DND-41 (cell line): Measurements from ENCODE around the gene RRAGD.
"Not testable (repeated sequence)": the region's sequence is repeated elsewhere in the genome, so short reads cannot be mapped to it uniquely, and the experiment has no call there.

Experiments
- ATAC-seq: fragments of 200-7000 bp; cut with Tn5 transposase; 3 replicates; pipeline ENCODE4 v1.9.1; 2021; ENCODE audit warnings: low read depth; ENCODE audit not compliant: insufficient read depth
- DNase-seq: peaks from one replicate; pipeline ENCODE4 v3.0.0-alpha.2; 2020
- H2AFZ ChIP-seq: 2 replicates; pipeline ENCODE4 v1.6.0; 2012; ENCODE audit warnings: low read depth, low read length
- H3K27ac ChIP-seq: 2 replicates; pipeline ENCODE4 v1.5.1; 2012; ENCODE audit warnings: low read length, inconsistent platforms
- H3K27me3 ChIP-seq: fragments of 200-600 bp; sonication (generic); 2 replicates; pipeline ENCODE4 v1.6.0; 2012; ENCODE audit warnings: low read length, mild to moderate bottlenecking, inconsistent platforms; ENCODE audit not compliant: insufficient read depth, poor library complexity
- H3K36me3 ChIP-seq: 2 replicates; pipeline ENCODE4 v1.5.1; 2012; ENCODE audit warnings: low read length, inconsistent platforms; ENCODE audit not compliant: insufficient read depth
- H3K4me1 ChIP-seq: 2 replicates; pipeline ENCODE4 v1.5.1; 2012; ENCODE audit warnings: mild to moderate bottlenecking, low read length; ENCODE audit not compliant: insufficient read depth
- H3K4me2 ChIP-seq: 2 replicates; pipeline ENCODE4 v1.6.0; 2012; ENCODE audit warnings: mild to moderate bottlenecking, moderate library complexity, low read length, inconsistent platforms; ENCODE audit not compliant: insufficient read depth
- H3K4me3 ChIP-seq, 2 experiments: fragments of 200-600 bp in 1 of 2; shearing (Covaris generic) in 1 of 2; 2 replicates each; pipeline ENCODE4 v1.5.1; 2012 to 2016; ENCODE audit warnings: inconsistent platforms in 2 of 2, low read length in 2 of 2, mild to moderate bottlenecking in 2 of 2, low read depth in 1 of 2, moderate library complexity in 1 of 2
- H3K79me2 ChIP-seq: 2 replicates; pipeline ENCODE4 v1.6.0; 2012; ENCODE audit warnings: low read length, inconsistent platforms; ENCODE audit not compliant: insufficient read depth
- H3K9ac ChIP-seq: 2 replicates; pipeline ENCODE4 v1.6.0; 2012; ENCODE audit warnings: low read depth, mild to moderate bottlenecking, inconsistent platforms, low read length, moderate library complexity
- H3K9me3 ChIP-seq: 2 replicates; pipeline ENCODE4 v1.5.1; 2012; ENCODE audit warnings: low read length, moderate library complexity, mild to moderate bottlenecking, inconsistent platforms; ENCODE audit not compliant: insufficient read depth, severe bottlenecking
- H4K20me1 ChIP-seq: 2 replicates; pipeline ENCODE4 v1.6.0; 2012; ENCODE audit warnings: low read length; ENCODE audit not compliant: insufficient read depth
- EZH2 ChIP-seq: IDR thresholded peaks from 3 replicates; pipeline ENCODE4 v1.6.1; 2012; ENCODE audit warnings: borderline replicate concordance, low read depth, mild to moderate bottlenecking, moderate library complexity, low read length, inconsistent platforms; ENCODE audit not compliant: severe bottlenecking
- TF ChIP-seq, protein P1 (sequence below): IDR thresholded peaks from 2 replicates; pipeline ENCODE4 v1.5.1; 2012; ENCODE audit warnings: borderline replicate concordance, low read length, moderate library complexity, mild to moderate bottlenecking; ENCODE audit not compliant: poor library complexity, severe bottlenecking; ENCODE audit errors: extremely low read depth

The RRAGD gene

GRCh38 chr6:89402776-89403175 is 9.3 kb downstream of the RRAGD start:
- TF ChIP-seq, protein P1, sequence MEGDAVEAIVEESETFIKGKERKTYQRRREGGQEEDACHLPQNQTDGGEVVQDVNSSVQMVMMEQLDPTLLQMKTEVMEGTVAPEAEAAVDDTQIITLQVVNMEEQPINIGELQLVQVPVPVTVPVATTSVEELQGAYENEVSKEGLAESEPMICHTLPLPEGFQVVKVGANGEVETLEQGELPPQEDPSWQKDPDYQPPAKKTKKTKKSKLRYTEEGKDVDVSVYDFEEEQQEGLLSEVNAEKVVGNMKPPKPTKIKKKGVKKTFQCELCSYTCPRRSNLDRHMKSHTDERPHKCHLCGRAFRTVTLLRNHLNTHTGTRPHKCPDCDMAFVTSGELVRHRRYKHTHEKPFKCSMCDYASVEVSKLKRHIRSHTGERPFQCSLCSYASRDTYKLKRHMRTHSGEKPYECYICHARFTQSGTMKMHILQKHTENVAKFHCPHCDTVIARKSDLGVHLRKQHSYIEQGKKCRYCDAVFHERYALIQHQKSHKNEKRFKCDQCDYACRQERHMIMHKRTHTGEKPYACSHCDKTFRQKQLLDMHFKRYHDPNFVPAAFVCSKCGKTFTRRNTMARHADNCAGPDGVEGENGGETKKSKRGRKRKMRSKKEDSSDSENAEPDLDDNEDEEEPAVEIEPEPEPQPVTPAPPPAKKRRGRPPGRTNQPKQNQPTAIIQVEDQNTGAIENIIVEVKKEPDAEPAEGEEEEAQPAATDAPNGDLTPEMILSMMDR, result no peak
- no peak for TF ChIP-seq EZH2
- no peak for DNase-seq
- H3K9ac ChIP-seq, result no peak overlapping the region
- H3K27ac ChIP-seq, result no peak overlapping the region
- peaks cover 97% of the 10 kb centered on the region for H3K79me2 ChIP-seq
- H4K20me1 ChIP-seq, result peaks cover 83% of the 10 kb centered on the region
- no peaks in the 10 kb centered on the region for H3K27me3 ChIP-seq
- peaks cover 7% of the 10 kb centered on the region for H3K4me1 ChIP-seq
- H3K4me3 ChIP-seq, result no peak overlapping the region
- H3K4me2 ChIP-seq, result no peak overlapping the region
- H3K9me3 ChIP-seq, result no peaks in the 10 kb centered on the region
- ATAC-seq, result no peak
- H2AFZ ChIP-seq, result no peak overlapping the region
- 0 out of 2 replicates have a peak, but pooled peaks cover 4% of the 10 kb centered on the region for H3K36me3 ChIP-seq

- Histone ChIP-seq H3K9ac (no peak overlapping the region), H2AFZ (no peak overlapping the region)
Measured at GRCh38 chr6:89400912-89401399, 11.1 kb downstream of the RRAGD start.

DNA sequence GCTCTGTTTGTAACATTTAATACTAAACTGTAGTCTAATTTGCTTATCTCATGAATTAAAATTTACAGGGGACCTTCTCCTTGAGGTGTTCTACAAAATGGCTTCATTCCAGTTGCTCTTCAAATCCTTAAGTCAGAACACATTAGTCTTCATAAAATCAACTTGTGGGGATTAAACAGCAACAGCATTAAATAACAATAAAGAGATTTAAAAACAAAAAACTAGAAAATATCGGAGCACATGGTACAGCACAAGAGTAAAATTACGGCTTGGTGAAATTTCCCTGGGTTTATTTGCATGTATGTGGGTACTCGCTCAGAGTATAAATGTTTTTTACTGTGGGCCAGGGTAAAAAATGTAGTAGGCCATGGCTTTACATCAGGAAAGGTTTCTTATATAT is 12.0 kb downstream of the RRAGD start:
- Histone ChIP-seq H3K79me2 (peaks cover 95% of the 10 kb centered on the region), H3K27ac (no peak overlapping the region), H2AFZ (no peak overlapping the region), H3K4me1 (no peaks in the 10 kb centered on the region), H3K9me3 (no peaks in the 10 kb centered on the region), H3K27me3 (no peaks in the 10 kb centered on the region), H3K9ac (no peak overlapping the region), H3K4me3 (no peak overlapping the region), H4K20me1 (peaks cover 60% of the 10 kb centered on the region), H3K4me2 (no peak overlapping the region), H3K36me3 (peaks cover 9% of the 10 kb centered on the region; the same call in 1 of the 2 replicates)
- TF ChIP-seq EZH2, result no peak
- ATAC-seq (no peak), DNase-seq (no peak)

More at GRCh38 chr6:89400912-89401399, 11.1 kb downstream of the RRAGD start:
- no peaks in the 10 kb centered on the region for H3K27me3 ChIP-seq
- ATAC-seq (no peak), DNase-seq (no peak)
- no peak overlapping the region for H3K4me3 ChIP-seq
- H3K36me3 ChIP-seq, result peaks cover 8% of the 10 kb centered on the region; the same call in 1 of the 2 replicates
- H3K4me2 ChIP-seq, result no peak overlapping the region
- H4K20me1 ChIP-seq, result peaks cover 67% of the 10 kb centered on the region
- peaks cover 95% of the 10 kb centered on the region for H3K79me2 ChIP-seq
- H3K9me3 ChIP-seq, result no peaks in the 10 kb centered on the region
- H3K27ac ChIP-seq, result no peak overlapping the region
- TF ChIP-seq, protein P1, result no peak
- no peak for TF ChIP-seq EZH2
- H3K4me1 ChIP-seq, result peaks cover 3% of the 10 kb centered on the region

- Histone ChIP-seq H4K20me1 (peaks cover 52% of the 10 kb centered on the region), H3K9ac (no peak overlapping the region), H3K4me1 (no peaks in the 10 kb centered on the region), H3K4me2 (no peak overlapping the region), H3K4me3 (no peak overlapping the region), H3K27ac (no peak overlapping the region), H3K79me2 (peaks cover 95% of the 10 kb centered on the region), H3K9me3 (no peaks in the 10 kb centered on the region), H3K36me3 (peaks cover 11% of the 10 kb centered on the region; the same call in 1 of the 2 replicates), H3K27me3 (no peaks in the 10 kb centered on the region), H2AFZ (no peak overlapping the region)
- TF ChIP-seq EZH2, result no peak
- TF ChIP-seq, protein P1, result no peak
- DNase-seq (no peak), ATAC-seq (no peak)
Measured at GRCh38 chr6:89398762-89399525, 13.1 kb downstream of the RRAGD start.

DNA sequence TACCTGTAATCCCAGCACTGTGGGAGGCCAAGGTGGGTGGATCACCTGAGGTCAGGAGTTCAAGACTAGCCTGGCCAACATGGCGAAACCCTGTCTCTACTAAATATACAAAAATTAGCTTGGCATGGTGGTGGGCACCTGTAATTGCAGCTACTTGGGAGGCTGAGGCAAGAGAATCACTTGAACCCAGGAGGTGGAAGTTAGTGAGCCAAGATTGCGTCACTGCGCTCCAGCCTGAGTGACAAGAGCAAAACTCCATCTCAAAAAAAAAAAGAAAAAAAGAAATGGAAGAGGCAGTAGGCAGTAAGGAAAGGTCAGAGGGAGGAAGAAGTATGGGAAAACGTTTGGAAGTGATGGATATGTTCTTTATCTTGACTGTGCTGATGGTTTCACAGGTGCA is 14.2 kb downstream of the RRAGD start:
- ATAC-seq, H3K27ac ChIP-seq: not testable (repeated sequence)

More for the DNA sequence above, 14.2 kb downstream of the RRAGD start:
- H3K36me3 ChIP-seq, result peaks cover 20% of the 10 kb centered on the region; the same call in 1 of the 2 replicates
- peaks cover 52% of the 10 kb centered on the region for H4K20me1 ChIP-seq
- not testable (repeated sequence) for H3K4me2 ChIP-seq, H3K4me1 ChIP-seq, H3K27me3 ChIP-seq, H3K9me3 ChIP-seq, H3K9ac ChIP-seq, DNase-seq, H3K4me3 ChIP-seq, H2AFZ ChIP-seq
- H3K79me2 ChIP-seq, result peaks cover 95% of the 10 kb centered on the region
